Endothelial cell of umbilical vein (primary cell): ENCODE data around the gene CEACAM1. TPM values are rescaled to one million over a fixed set of nuclear protein-coding genes. Genes with fewer than 3 reads are reported as not detected.

Experiments
- BruUV-seq: library from RNA; stranded (reverse); fragments of 400-500 nt; replicated peaks from 2 replicates; lab custom pipeline; 2021; lab: Mats Ljungman, UMichigan
- CTCF ChIA-PET: fragments of 300-600, 350-600 bp; sonication (Branson Sonifier 250); formaldehyde crosslinking; loops from one replicate; lab custom pipeline; 2021; ENCODE audit warnings: antibody characterized with exemption, inconsistent platforms; lab: Charles Lee
- POLR2A ChIA-PET: fragments of 300-600, 350-600 bp; sonication (Branson Sonifier 250); formaldehyde crosslinking; loops from one replicate; lab custom pipeline; 2021; ENCODE audit warnings: antibody characterized with exemption, inconsistent platforms; lab: Charles Lee
- DNase-seq: peaks from one replicate; pipeline ENCODE4 v3.0.0-alpha.2; 2011; ENCODE audit warnings: low read depth, low spot score
- FAIRE-seq: peaks from 2 replicates; lab custom pipeline; 2011; peaks lifted over from hg19 to GRCh38; lab: Jason Lieb, UNC
- H2AFZ ChIP-seq: 2 replicates; pipeline ENCODE4 v1.6.0; 2012; ENCODE audit warnings: low read depth, low read length, control low read depth, inconsistent platforms
- H3K27ac ChIP-seq: 2 replicates; pipeline ENCODE4 v1.5.1; 2011; ENCODE audit warnings: low read depth, mild to moderate bottlenecking, control low read depth, low read length, moderate library complexity; ENCODE audit not compliant: insufficient read depth
- H3K27me3 ChIP-seq, 2 experiments: 2 replicates each; pipeline versions ENCODE4 v1.6.0 to v1.6.1; 2011; ENCODE audit warnings: low read length in 2 of 2, mixed read lengths in 1 of 2; ENCODE audit not compliant: control insufficient read depth in 2 of 2, insufficient read depth in 2 of 2
- H3K36me3 ChIP-seq, 2 experiments: 2 replicates in 1 of 2; 3 replicates in 1 of 2; pipeline ENCODE4 v1.5.1; 2011; ENCODE audit warnings: low read length in 2 of 2, mild to moderate bottlenecking in 1 of 2, moderate library complexity in 1 of 2; ENCODE audit not compliant: control insufficient read depth in 2 of 2, insufficient read depth in 2 of 2; ENCODE audit errors: extremely low read depth in 1 of 2
- H3K4me1 ChIP-seq: 3 replicates; pipeline ENCODE4 v1.5.1; 2011; ENCODE audit warnings: mild to moderate bottlenecking, low read length; ENCODE audit not compliant: control insufficient read depth, insufficient read depth; ENCODE audit errors: extremely low read depth
- H3K4me2 ChIP-seq: 2 replicates; pipeline ENCODE4 v1.6.1; 2011; ENCODE audit warnings: low read length, control low read depth, mixed read lengths; ENCODE audit not compliant: insufficient read depth
- H3K4me3 ChIP-seq, 3 experiments: fragments of 200-600 bp in 1 of 3; sonication (generic), shearing (Covaris generic) in 1 of 3; replicated peaks in 1 of 3; 2 replicates each; pipeline ENCODE4 v1.5.1; 2011 to 2016; ENCODE audit warnings: control low read depth in 3 of 3, low read length in 3 of 3, mild to moderate bottlenecking in 2 of 3, inconsistent platforms in 1 of 3, low read depth in 1 of 3, moderate library complexity in 1 of 3; ENCODE audit not compliant: insufficient read depth in 1 of 3
- H3K79me2 ChIP-seq: 2 replicates; pipeline ENCODE4 v1.6.0; 2012; ENCODE audit warnings: low read length, inconsistent platforms; ENCODE audit not compliant: control insufficient read depth, insufficient read depth
- H3K9ac ChIP-seq: replicated peaks from 2 replicates; pipeline ENCODE3; 2011; ENCODE audit warnings: low read length, control low read depth; ENCODE audit not compliant: insufficient read depth; ENCODE audit errors: extremely low read depth
- H3K9me1 ChIP-seq: replicated peaks from 3 replicates; pipeline ENCODE4 v1.6.0; 2011; ENCODE audit warnings: mild to moderate bottlenecking, low read length; ENCODE audit not compliant: control insufficient read depth, insufficient read depth; ENCODE audit errors: extremely low read depth
- H3K9me3 ChIP-seq: replicated peaks from 2 replicates; pipeline ENCODE4 v1.5.1; 2012; ENCODE audit warnings: low read length, inconsistent platforms; ENCODE audit not compliant: control insufficient read depth, insufficient read depth
- H4K20me1 ChIP-seq: replicated peaks from 2 replicates; pipeline ENCODE3; 2011; ENCODE audit warnings: mild to moderate bottlenecking, low read length; ENCODE audit not compliant: control insufficient read depth, insufficient read depth; ENCODE audit errors: extremely low read depth
- EZH2 ChIP-seq: IDR thresholded peaks from 2 replicates; pipeline ENCODE4 v1.6.1; 2012; ENCODE audit warnings: borderline replicate concordance, low read depth, mild to moderate bottlenecking, moderate library complexity, low read length, inconsistent platforms; ENCODE audit not compliant: severe bottlenecking
- FOS ChIP-seq: IDR thresholded peaks from 2 replicates; pipeline ENCODE4 v1.6.1; 2011; ENCODE audit warnings: mild to moderate bottlenecking, low read length, moderate library complexity, borderline replicate concordance; ENCODE audit not compliant: insufficient read depth
- GATA2 ChIP-seq: IDR thresholded peaks from 2 replicates; pipeline ENCODE4 v1.7.0; 2011; ENCODE audit warnings: low read depth, mild to moderate bottlenecking, moderate library complexity, mixed read lengths, low read length; ENCODE audit not compliant: insufficient read length, insufficient read depth
- JUN ChIP-seq: IDR thresholded peaks from 2 replicates; pipeline ENCODE4 v1.6.1; 2011; ENCODE audit warnings: borderline replicate concordance, low read depth; ENCODE audit not compliant: insufficient read length, insufficient read depth
- MYC ChIP-seq: IDR thresholded peaks from one replicate; pipeline ENCODE4 v1.6.1; 2011; ENCODE audit warnings: mild to moderate bottlenecking, low read depth, low read length
- POLR2A ChIP-seq: IDR thresholded peaks from 2 replicates; pipeline ENCODE4 v1.6.1; 2012; ENCODE audit warnings: low read depth, mild to moderate bottlenecking, control low read depth, low read length
- POLR2AphosphoS5 ChIP-seq: IDR thresholded peaks from 2 replicates; pipeline ENCODE4 v1.6.1; 2012; ENCODE audit warnings: low read depth, mild to moderate bottlenecking, control low read depth, low read length, moderate library complexity; ENCODE audit not compliant: insufficient read depth
- dilution Hi-C: fragments of 300-500 bp; cut with MboI; formaldehyde crosslinking; loops from one replicate; pipeline ENCODE4 v1.15.0; 2019; ENCODE audit warnings: low sequenced_read_pairs; ENCODE audit not compliant: extremely low pct_ligation_motif_present
- intact Hi-C: fragments of 100-400 bp; cut with micrococcal nuclease; formaldehyde crosslinking; loops from one replicate; pipeline ENCODE4 v1.10.0; 2022
- polyA plus RNA-seq, 4 experiments: library from polyadenylated mRNA; depleted of rRNA in 3 of 4; stranded (reverse) in 3 of 4; unstranded in 1 of 4; fragments of >200 nt; gene quantifications; 2 replicates each; pipeline versions ENCODE4 v1.2.1 to v1.2.3, GENCODE V29; 2011 to 2012; ENCODE audit warnings: missing spikeins in 1 of 4
- total RNA-seq: library from RNA; stranded (reverse); gene quantifications from 2 replicates; pipeline ENCODE4 v1.2.3, GENCODE V29; 2021
- TF ChIP-seq, protein P1 (sequence below): IDR thresholded peaks from 2 replicates; pipeline ENCODE4 v1.6.1; 2011; ENCODE audit not compliant: insufficient read depth, insufficient read length
- TF ChIP-seq, protein P2 (sequence below), 2 donors: IDR thresholded peaks; 1 replicate in 1 of 2; 2 replicates in 1 of 2; pipeline ENCODE4 v1.5.1; 2011; ENCODE audit warnings: low read length in 2 of 2, mild to moderate bottlenecking in 2 of 2, moderate library complexity in 2 of 2, control low read depth in 1 of 2, inconsistent platforms in 1 of 2, low read depth in 1 of 2; ENCODE audit not compliant: insufficient read depth in 1 of 2; ENCODE audit errors: extremely low read depth in 1 of 2

CEACAM1 gene
- total and polyA plus RNA-seq, 2 donors (not counting 3 experiments of a cell fraction or from before 2014, with no cell fraction given) = 3.5 to 3.6 TPM

DNA sequence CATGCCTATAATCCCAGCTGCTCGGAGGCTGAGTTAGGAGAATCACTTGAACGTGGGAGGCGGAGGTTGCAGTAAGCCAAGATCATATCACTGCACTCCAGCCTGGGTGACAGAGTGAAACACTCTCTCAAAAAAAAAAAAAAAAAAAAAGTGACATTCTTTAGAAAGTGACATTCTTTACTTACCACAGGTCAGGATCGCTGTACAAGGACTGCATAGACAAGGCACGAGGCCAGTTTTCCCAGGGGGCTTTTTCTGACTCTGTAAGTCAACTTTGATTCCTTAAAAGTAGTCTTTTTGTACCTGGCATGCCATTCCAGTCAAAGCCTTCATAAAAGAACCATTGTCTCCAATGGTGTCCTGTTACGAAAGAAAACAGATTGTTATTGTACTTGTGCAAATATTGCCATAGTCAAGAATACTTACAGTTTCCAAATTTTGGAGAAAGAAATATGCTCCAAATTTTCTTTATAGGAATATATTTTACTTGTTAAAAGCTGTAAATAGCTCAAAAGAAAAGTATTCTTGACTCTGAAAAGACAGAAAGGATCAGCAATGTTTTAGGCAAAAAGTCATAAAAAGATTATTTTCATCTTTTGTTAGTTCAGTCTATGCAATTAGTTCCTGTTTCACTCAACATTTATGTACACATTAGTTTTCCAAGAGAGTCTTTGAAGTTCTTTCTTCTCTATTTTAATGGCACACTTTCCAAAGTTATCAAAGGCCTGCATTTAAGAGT lies 39.3 kb downstream of the CEACAM1 start:
- dilution Hi-C loops (no loop called here), intact Hi-C loops (no loop called here)
- no peaks in the 10 kb centered on the region for H3K4me1 ChIP-seq
- H3K36me3 ChIP-seq = no peaks in the 10 kb centered on the region
- no peak for FAIRE-seq
- TF ChIP-seq, protein P1, sequence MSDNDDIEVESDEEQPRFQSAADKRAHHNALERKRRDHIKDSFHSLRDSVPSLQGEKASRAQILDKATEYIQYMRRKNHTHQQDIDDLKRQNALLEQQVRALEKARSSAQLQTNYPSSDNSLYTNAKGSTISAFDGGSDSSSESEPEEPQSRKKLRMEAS = no peak
- TF ChIP-seq POLR2A = no peak
- no peak for TF ChIP-seq MYC
- TF ChIP-seq FOS = no peak
- TF ChIP-seq JUN = no peak
- TF ChIP-seq, protein P2, sequence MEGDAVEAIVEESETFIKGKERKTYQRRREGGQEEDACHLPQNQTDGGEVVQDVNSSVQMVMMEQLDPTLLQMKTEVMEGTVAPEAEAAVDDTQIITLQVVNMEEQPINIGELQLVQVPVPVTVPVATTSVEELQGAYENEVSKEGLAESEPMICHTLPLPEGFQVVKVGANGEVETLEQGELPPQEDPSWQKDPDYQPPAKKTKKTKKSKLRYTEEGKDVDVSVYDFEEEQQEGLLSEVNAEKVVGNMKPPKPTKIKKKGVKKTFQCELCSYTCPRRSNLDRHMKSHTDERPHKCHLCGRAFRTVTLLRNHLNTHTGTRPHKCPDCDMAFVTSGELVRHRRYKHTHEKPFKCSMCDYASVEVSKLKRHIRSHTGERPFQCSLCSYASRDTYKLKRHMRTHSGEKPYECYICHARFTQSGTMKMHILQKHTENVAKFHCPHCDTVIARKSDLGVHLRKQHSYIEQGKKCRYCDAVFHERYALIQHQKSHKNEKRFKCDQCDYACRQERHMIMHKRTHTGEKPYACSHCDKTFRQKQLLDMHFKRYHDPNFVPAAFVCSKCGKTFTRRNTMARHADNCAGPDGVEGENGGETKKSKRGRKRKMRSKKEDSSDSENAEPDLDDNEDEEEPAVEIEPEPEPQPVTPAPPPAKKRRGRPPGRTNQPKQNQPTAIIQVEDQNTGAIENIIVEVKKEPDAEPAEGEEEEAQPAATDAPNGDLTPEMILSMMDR (IDR thresholded peaks at IDR 0.05; ENCODE audit: extremely low read depth in 1 of 2, insufficient read depth in 1 of 2, low read depth in 1 of 2, low read length in 2 of 2) = no peak
- TF ChIP-seq GATA2 = no peak
- TF ChIP-seq EZH2 = no peak
- TF ChIP-seq POLR2AphosphoS5 = no peak
- no peaks in the 10 kb centered on the region for H3K9me1 ChIP-seq
- no peak overlapping the region for H2AFZ ChIP-seq
- POLR2A ChIA-PET = no interaction called here
- no peaks in the 10 kb centered on the region for H3K79me2 ChIP-seq
- no peaks in the 10 kb centered on the region for H3K27me3 ChIP-seq
- H3K9me3 ChIP-seq = no peaks in the 10 kb centered on the region
- no TSS peak for BruUV-seq
- no peak overlapping the region for H3K9ac ChIP-seq
- no peak overlapping the region for H3K27ac ChIP-seq
- no peak for DNase-seq
- no peak overlapping the region for H3K4me2 ChIP-seq
- no peaks in the 10 kb centered on the region for H4K20me1 ChIP-seq
- CTCF ChIA-PET = interaction anchor here (1.5 to 1.9 kb wide), 2 partner anchors 10 to 48 kb away, joined by 3 to 7 read pairs; no protein-coding TSS in a partner anchor
- no peak overlapping the region for H3K4me3 ChIP-seq
